IPS-15b (cell line): ENCODE results near the gene NSMCE3.
"Not testable (repeated sequence)": the region's sequence is repeated elsewhere in the genome, so short reads cannot be mapped to it uniquely, and the experiment has no call there.

ENCODE experiments used
- H3K27me3 ChIP-seq: one replicate; pipeline ENCODE4 v1.6.1; 2013; ENCODE audit warnings: low read length; ENCODE audit not compliant: control insufficient read depth, insufficient read depth
- H3K36me3 ChIP-seq: one replicate; pipeline ENCODE4 v1.6.1; 2013; ENCODE audit warnings: low read length; ENCODE audit not compliant: control insufficient read depth, insufficient read depth
- H3K4me1 ChIP-seq: one replicate; pipeline ENCODE4 v1.6.1; 2013; ENCODE audit warnings: mild to moderate bottlenecking, low read length; ENCODE audit not compliant: control insufficient read depth, insufficient read depth
- H3K4me3 ChIP-seq: one replicate; pipeline ENCODE4 v1.5.1; 2013; ENCODE audit warnings: low read depth, low read length
- H3K9ac ChIP-seq: one replicate; pipeline ENCODE4 v1.6.1; 2013; ENCODE audit warnings: low read depth, mild to moderate bottlenecking, low read length
- H3K9me3 ChIP-seq: one replicate; pipeline ENCODE4 v1.6.1; 2013; ENCODE audit warnings: mild to moderate bottlenecking, low read length; ENCODE audit not compliant: control insufficient read depth, insufficient read depth

NSMCE3 gene

DNA sequence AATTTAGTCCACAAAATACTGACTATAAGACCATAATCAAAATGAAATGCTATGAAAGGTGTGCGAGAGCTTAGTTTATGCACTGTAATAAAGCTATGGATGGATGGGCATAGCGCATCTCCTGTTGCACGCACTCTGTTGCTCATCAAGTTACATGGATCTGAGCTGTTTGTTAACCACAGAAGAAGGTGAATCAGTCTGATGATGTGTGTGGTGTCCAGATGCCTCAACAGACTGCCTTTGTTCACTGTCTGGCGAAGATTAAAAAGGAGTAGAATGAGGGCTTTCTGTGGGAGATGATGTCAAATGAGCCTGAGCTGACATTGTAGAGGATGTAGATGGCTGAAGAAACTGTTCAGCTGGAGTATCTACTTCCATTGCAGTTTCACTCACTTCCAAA lies 36.1 kb downstream of the NSMCE3 start:
- no peaks in the 10 kb centered on the region for H3K36me3 ChIP-seq
- no peaks in the 10 kb centered on the region for H3K27me3 ChIP-seq
- H3K9ac ChIP-seq: no peak overlapping the region
- no peaks in the 10 kb centered on the region for H3K9me3 ChIP-seq
- H3K4me3 ChIP-seq: no peak overlapping the region
- no peaks in the 10 kb centered on the region for H3K4me1 ChIP-seq

DNA sequence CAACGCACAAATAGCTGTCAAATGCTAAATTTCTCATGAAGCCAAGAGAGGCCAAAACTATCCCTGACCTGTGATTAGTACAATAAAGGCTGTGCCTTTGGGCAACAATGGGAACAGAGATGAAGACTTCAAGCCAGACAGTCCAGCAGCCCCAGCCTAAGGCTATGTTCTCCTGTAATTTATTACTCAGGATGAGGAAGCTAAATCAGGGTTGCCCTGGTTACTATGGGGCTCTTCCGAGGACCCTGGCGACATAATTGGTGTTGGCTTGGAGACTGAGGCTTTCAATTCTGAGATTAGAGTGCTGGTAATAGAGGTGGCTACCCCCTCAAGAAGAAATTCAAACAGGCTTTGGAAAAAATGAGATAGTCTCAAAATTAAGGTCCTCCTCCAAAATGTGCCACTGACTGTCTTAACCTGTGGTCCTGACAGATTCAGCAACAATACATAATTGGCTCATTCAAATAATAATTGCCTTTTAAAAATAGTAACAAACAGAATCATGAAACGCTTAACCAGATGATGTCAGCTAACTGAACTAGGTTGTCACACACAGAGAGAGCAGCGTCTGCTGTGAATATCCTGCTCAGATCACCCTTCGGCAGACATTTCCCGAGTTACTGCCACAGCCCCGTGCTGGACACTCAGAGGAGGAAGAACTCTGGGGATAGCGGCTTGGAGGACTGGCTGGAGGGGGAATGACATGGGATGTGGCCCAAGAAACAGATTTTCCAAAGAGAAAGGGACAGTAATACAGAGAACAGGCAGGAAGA lies 43.0 kb downstream of the NSMCE3 start:
- H3K27me3 ChIP-seq: no peaks in the 10 kb centered on the region
- no peaks in the 10 kb centered on the region for H3K4me1 ChIP-seq
- H3K9me3 ChIP-seq: no peaks in the 10 kb centered on the region
- H3K4me3 ChIP-seq: no peak overlapping the region
- H3K36me3 ChIP-seq: no peaks in the 10 kb centered on the region
- H3K9ac ChIP-seq: no peak overlapping the region

DNA sequence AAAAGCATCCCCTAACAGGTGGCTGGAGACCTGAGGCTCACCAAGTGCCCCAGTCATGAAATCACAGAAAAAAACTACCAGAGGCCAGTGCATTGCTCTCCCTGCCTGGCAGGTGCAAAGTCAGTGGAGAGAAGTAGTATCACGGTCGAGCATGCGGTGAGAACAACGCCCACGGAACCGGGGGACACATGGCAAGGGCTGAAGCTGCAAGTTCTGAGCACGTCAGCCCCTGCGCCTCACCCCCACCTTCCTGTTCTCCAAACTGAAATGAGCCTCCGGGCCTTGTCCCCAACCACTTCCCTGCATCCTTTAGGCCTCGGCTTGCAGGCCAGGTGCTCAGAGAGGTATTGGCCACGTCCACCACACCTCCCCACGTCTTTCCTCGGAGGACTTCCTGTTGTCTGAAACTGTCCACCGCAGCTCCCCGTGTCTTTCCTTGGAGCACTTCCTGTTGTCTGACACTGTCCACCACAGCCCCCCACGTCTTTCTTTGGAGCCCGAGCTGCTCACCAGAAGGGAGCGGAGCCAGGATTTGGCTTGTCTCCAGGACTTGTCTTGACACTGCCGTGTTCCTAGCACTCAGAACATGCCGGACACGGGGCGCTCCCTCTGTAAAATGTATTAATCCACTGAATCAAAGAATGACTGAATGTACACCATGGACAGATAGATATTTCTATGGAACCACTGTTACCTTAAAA lies 43.9 kb downstream of the NSMCE3 start:
- no peak overlapping the region for H3K4me3 ChIP-seq
- H3K27me3 ChIP-seq: no peaks in the 10 kb centered on the region
- no peaks in the 10 kb centered on the region for H3K36me3 ChIP-seq
- no peaks in the 10 kb centered on the region for H3K9me3 ChIP-seq
- H3K4me1 ChIP-seq: no peaks in the 10 kb centered on the region
- no peak overlapping the region for H3K9ac ChIP-seq

DNA sequence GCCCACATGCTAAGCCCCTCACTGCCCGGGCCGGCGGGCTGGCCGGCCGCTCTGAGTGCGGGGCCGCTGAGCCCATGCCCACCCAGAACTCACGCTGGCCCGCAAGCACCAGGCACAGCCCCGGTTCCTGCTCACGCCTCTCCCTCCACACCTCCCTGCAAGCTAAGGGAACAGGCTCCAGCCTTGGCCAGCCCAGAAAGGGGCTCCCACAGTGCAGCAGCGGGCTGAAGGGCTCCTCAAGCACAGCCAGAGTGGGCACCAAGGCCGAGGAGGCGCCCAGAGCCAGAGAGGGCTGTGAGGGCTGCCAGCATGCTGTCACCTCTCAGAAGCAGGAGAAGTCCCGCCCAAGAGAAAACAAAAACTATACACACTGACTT lies 44.6 kb downstream of the NSMCE3 start:
- H3K4me3 ChIP-seq, H3K36me3 ChIP-seq, H3K9me3 ChIP-seq, H3K4me1 ChIP-seq, H3K27me3 ChIP-seq, H3K9ac ChIP-seq: not testable (repeated sequence)

DNA sequence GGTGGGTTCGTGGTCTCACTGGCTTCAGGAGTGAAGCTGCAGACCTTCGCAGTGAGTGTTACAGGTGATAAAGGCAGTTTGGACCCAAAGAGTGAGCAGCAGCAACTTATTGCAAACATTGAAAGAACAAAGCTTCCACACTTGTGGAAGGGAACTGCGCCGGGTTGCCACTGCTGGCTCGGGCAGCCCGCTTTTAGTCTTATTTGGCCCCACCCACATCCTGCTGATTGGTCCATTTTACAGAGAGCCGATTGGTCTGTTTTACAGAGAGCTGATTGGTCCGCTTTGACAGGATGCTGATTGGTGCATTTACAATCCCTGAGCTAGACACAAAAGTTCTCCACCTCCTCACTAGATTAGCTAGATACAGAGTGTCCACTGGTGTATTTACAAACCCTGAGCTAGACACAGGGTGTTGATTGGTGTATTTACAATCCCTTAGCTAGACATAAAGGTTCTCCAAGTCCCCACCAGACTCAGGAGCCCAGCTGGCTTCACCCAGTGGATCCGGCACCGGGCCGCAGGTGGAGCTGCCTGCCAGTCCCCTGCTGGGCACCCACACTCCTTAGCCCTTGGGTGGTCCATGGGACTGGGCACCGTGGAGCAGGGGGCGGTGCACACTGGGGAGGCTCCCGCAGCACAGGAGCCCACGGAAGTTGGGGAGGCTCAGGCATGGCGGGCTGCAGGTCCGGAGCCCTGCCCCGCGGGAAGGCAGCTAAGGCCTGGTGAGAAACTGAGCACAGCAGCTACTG lies 45.2 kb downstream of the NSMCE3 start:
- not testable (repeated sequence) for H3K36me3 ChIP-seq, H3K4me1 ChIP-seq, H3K27me3 ChIP-seq, H3K4me3 ChIP-seq, H3K9ac ChIP-seq, H3K9me3 ChIP-seq

DNA sequence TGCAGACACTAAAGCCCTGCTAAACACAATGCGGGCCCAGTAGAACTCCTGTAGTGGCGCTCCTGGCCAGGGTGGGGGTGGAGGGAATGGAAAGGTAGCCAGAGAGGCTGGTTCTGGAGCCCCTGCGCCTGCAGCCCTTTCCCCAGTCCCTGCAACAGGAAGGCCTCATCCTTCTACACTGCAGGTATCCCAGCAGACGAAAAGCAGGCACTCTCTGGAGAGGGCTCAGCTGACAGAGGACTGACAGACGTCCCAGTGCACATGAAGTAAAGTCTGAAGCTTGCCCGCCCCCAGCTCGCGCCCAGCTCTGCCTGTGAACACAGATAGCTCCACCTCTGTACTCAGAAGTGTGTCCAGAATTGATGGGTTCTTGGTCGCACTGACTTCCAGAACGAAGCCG lies 46.0 kb downstream of the NSMCE3 start:
- Histone ChIP-seq H3K9me3 (no peaks in the 10 kb centered on the region), H3K27me3 (no peaks in the 10 kb centered on the region), H3K4me3 (no peak overlapping the region), H3K4me1 (no peaks in the 10 kb centered on the region), H3K36me3 (no peaks in the 10 kb centered on the region), H3K9ac (no peak overlapping the region)

DNA sequence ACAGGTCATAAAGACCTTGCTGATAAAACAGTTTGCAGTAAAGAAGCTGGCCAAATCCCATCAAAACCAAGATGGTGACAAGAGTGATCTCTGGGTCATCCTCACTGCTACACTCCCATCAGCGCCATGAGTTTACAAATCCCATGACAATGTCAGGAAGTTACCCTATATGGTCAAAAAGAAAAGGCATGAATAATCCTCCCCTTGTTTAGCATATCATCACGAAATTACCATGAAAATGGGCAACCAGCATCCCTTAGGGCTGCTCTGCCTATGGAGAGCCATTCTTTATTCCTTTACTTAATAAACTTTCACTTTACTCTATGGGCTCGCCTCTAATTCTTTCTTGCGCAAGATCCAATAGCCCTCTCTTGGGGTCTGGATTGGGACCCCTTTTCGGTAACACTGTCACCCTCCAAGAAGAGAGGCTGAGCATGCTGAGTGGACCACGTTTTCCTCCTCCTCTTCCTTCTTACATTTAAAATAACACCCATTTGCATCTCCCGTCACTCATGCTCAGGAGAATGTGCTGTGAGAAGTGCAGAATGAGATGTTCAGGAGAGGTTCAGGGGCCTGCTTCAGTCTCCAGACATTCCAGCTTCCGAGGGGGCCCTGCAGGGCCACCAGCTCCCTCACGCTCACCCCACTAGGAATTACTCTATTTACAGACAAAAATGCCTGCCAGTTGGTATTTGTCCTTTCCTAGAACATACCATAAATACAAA lies 47.3 kb downstream of the NSMCE3 start:
- Histone ChIP-seq H3K27me3 (no peaks in the 10 kb centered on the region), H3K9ac (no peak overlapping the region), H3K9me3 (no peaks in the 10 kb centered on the region), H3K4me3 (no peak overlapping the region), H3K36me3 (no peaks in the 10 kb centered on the region), H3K4me1 (no peaks in the 10 kb centered on the region)

DNA sequence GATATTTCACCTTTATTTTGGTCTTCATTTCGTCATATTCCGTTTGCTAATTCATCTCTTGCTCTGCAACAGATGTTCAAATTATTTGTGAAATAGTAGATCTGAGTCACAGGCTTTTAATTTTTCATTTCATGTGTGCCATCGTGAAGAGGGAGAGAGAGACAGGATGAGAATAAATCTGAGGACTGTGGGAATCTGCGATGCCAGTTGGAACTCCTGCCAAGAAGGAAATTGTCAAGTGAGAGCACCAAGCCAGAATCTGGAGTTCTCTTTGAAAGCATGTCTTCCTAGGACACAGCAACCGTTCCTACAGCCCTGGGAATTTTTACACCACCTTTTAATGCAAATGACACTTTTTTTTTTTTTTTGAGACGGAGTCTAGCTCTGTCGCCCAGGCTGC lies 48.8 kb downstream of the NSMCE3 start:
- no peak overlapping the region for H3K9ac ChIP-seq

DNA sequence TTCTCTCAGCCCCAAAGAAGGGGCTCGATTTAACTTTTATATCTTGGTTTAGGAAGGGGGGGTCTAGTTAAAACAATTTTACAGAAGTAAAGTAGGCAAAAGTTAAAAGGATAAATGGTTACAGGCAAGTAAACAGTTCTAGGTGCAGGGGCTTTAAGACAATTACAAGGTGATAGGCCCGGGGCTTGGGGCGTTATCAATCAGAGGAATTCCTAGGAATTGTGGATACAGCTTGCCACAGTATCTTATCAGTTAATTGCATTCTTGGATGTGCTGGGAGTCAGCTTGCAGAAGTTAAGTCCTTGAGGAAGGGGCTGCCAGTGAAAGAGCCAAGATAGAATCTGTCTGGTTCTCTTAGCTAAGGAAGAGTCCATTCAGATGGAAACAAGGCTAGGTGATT lies 52.7 kb downstream of the NSMCE3 start:
- Histone ChIP-seq H3K27me3 (no peaks in the 10 kb centered on the region), H3K9me3 (no peaks in the 10 kb centered on the region), H3K36me3 (no peaks in the 10 kb centered on the region)

More for the DNA sequence above, 48.8 kb downstream of the NSMCE3 start:
- Histone ChIP-seq H3K36me3 (no peaks in the 10 kb centered on the region), H3K27me3 (no peaks in the 10 kb centered on the region), H3K4me3 (no peak overlapping the region), H3K4me1 (no peaks in the 10 kb centered on the region), H3K9me3 (no peaks in the 10 kb centered on the region)

More for the DNA sequence above, 52.7 kb downstream of the NSMCE3 start:
- no peaks in the 10 kb centered on the region for H3K4me1 ChIP-seq
- H3K4me3 ChIP-seq: no peak overlapping the region
- H3K9ac ChIP-seq: no peak overlapping the region
